Measurements from ENCODE around the gene SDHB.

DNA sequence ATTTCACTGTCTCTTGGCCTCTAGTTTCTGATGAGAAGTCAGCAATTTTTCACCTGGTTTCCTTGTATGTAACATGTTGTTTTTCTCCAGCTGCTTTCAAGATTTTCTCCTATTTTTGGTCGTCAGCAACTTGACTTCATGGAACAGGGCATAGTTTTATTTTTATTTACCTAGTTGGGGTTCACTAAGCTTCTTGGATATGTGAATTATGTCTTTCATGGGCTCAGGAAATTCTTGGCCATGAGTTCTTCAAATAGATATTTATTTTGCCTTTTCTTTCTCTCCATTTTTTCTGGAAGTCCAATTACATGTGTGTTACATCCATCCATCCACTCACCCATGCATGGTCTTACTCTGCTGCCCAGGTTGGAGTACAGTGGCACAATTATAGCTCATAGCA is 13.7 kb downstream of the SDHB start:
- TF ChIP-seq, protein P1, sequence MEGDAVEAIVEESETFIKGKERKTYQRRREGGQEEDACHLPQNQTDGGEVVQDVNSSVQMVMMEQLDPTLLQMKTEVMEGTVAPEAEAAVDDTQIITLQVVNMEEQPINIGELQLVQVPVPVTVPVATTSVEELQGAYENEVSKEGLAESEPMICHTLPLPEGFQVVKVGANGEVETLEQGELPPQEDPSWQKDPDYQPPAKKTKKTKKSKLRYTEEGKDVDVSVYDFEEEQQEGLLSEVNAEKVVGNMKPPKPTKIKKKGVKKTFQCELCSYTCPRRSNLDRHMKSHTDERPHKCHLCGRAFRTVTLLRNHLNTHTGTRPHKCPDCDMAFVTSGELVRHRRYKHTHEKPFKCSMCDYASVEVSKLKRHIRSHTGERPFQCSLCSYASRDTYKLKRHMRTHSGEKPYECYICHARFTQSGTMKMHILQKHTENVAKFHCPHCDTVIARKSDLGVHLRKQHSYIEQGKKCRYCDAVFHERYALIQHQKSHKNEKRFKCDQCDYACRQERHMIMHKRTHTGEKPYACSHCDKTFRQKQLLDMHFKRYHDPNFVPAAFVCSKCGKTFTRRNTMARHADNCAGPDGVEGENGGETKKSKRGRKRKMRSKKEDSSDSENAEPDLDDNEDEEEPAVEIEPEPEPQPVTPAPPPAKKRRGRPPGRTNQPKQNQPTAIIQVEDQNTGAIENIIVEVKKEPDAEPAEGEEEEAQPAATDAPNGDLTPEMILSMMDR (IDR thresholded peaks at IDR 0.05) = no peak
- no peak for TF ChIP-seq POLR2AphosphoS5 (IDR thresholded peaks at IDR 0.05)

Data from breast epithelium (tissue), 3 donors.